GM21528 (cell line): ENCODE measurements around the gene MYRF.

Experiments
- ATAC-seq: cut with Tn5 transposase; IDR thresholded peaks from one replicate; pipeline ENCODE4 v1.9.1; 2021; ENCODE audit warnings: mild to moderate bottlenecking, moderate library complexity; ENCODE audit not compliant: unreplicated experiment, low FRiP score

The MYRF gene

DNA sequence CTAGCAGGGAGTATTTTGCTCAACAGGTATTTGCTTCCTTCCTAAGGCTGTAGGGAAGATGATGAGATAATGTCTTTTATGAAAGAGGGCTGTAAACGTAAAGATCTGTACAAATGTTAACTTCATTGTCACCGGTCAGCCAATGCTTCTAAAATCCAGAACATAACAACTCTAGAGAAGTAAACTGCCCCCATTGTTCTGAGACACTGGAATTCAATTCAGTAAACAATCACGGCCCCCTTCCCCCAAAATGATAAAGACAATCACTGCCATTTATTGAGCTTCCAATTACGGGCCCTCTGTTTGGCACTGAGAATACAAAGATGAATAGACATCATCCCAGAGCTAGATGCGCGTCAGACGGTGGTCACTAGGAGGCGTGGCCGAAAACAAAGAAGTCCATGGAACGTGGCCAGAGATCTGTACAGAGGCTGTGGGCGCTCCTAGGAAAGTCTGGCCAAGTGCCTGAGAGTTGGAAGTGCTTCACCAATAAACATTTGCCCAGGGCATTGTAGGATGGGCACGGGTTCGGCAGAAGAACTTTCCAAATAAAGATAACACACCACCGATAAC lies 39.4 kb downstream of the MYRF start:
- ATAC-seq: peak; percentile 29

- ATAC-seq: peak; percentile 80
These were observed 40.1 kb downstream of the MYRF start, which contains the start of the genes FEN1 and TMEM258 for GRCh38 chr11:61792310-61793082. Gene FEN1, plus strand, starts transcription at chr11:61792911. Its CDS starts 2,451 bp downstream, at chr11:61795362. Gene TMEM258, minus strand, starts transcription at chr11:61792599. Its CDS starts 41 bp downstream, at chr11:61792558.

DNA sequence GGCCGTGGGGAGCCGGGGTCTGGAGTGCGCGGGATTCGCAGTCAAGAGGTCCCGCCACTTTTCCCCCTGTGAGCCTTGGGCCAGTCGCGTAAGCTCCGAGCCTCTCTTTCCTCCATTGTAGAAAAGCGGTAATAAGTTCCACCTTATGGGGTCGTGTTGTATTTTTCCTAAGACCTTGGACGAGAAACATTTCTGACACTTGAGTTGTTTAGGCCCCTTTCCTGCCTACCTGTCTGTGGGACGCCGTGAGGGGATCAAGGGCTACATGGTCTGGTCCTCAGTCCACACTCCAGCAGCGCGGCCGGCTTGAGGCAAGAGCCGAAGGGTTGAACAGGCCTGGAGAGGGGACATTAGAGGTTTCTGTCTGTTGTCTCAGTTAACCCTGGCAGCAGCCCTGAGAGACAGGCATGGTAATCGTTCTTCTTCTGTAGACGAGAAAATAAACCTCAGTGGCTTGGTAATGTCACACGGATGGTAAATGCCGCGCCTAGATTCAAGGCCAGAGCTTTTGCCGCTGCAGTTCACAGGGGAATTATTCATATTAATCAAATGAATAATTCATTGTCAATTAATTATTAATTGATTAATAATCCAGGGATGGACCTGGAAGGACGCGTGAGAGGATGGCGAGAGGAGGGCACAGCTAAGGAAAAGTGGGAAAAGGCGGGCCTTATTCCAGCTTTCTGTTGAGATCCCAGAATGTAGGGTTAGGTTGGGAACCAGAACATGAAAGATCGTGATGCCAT lies 40.8 kb downstream of the MYRF start:
- peak; percentile 32 for ATAC-seq

- no peak for ATAC-seq
These were observed 41.4 kb downstream of the MYRF start for GRCh38 chr11:61793829-61794204.

DNA sequence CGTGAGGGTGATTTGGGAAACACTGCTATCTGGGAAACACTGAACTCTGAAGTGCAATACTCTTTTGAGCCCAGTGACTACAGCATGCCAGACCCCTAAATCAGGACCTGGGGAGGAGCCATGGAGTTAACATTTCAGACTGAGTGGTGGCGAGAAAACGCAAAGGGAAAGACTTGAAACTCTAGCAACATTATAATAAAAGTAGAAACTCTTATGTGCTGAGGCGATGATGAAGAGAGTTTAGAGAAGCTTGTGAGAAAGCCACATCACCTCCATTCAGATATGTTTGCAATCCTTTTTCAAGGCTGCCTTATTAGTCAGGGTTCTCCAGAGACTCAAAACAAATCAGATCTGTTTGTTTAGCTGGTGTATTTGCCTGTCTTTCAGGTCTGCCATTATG lies 42.1 kb downstream of the MYRF start:
- ATAC-seq: no peak

DNA sequence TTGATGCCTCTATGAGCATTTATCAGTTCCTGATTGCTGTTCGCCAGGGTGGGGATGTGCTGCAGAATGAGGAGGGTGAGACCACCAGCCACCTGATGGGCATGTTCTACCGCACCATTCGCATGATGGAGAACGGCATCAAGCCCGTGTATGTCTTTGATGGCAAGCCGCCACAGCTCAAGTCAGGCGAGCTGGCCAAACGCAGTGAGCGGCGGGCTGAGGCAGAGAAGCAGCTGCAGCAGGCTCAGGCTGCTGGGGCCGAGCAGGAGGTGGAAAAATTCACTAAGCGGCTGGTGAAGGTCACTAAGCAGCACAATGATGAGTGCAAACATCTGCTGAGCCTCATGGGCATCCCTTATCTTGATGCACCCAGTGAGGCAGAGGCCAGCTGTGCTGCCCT lies 43.0 kb downstream of the MYRF start:
- no peak for ATAC-seq

DNA sequence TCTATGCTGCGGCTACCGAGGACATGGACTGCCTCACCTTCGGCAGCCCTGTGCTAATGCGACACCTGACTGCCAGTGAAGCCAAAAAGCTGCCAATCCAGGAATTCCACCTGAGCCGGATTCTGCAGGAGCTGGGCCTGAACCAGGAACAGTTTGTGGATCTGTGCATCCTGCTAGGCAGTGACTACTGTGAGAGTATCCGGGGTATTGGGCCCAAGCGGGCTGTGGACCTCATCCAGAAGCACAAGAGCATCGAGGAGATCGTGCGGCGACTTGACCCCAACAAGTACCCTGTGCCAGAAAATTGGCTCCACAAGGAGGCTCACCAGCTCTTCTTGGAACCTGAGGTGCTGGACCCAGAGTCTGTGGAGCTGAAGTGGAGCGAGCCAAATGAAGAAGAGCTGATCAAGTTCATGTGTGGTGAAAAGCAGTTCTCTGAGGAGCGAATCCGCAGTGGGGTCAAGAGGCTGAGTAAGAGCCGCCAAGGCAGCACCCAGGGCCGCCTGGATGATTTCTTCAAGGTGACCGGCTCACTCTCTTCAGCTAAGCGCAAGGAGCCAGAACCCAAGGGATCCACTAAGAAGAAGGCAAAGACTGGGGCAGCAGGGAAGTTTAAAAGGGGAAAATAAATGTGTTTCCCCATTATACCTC lies 43.6 kb downstream of the MYRF start:
- ATAC-seq: no peak

DNA sequence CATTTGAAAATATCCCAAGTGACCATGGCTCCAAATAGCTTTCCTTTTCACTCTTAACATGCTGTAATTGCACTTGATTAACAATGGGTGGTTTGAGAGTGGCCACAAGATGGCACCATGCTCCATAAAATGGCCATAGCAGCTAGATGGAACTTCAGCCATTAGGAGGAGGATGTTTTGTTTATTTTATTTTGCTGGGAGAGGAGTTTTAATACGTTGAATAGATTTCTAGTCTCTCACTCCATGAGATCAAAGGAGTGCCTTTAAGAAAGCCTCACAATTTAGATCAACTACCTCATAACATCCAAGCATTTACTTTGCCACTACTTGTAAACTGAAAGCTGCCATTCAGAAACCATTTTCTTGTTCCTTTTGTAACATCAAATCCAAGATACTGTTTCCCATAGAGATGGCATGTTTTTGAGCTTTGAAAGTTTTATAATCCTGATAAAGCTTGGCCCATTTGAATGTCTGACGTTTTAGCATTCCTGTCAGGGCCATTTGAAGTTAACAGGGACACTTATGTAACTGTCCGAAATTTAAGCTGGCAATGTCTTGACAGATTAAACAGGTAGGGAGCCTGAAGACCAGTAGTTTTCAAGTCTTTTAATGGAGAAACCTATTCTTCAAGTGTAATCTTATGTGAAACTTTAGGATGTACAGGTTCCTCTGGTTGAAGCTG lies 45.0 kb downstream of the MYRF start:
- ATAC-seq: no peak

DNA sequence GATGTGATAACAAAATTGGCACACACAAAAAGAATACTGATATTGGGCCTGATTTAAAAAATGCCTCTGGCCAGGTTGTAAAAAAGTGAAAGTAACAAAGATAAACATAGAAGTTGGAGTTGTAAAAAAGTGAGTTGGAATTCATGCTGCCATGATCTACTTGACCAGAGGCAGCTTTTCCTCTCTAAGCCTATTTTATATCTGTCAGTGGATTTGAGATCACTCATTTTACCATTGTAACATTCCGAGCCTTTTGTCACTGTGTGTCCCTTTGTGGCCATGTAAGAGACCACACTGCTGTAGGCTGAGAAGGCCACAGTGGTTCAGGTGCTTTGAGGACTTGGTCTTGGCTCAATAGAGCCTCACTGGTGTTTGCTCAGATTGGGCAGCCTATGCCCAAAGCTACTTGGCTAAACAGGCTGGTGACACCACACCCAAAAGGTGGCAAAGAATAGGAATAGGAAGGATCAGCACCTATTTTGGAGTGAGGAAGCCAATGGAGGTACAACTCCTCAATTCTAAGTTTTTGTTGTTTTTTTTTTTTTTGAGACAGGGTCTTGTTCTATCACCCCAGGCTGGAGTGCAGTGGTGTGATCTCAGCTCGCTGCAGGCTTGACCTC lies 47.3 kb downstream of the MYRF start:
- ATAC-seq: no peak

DNA sequence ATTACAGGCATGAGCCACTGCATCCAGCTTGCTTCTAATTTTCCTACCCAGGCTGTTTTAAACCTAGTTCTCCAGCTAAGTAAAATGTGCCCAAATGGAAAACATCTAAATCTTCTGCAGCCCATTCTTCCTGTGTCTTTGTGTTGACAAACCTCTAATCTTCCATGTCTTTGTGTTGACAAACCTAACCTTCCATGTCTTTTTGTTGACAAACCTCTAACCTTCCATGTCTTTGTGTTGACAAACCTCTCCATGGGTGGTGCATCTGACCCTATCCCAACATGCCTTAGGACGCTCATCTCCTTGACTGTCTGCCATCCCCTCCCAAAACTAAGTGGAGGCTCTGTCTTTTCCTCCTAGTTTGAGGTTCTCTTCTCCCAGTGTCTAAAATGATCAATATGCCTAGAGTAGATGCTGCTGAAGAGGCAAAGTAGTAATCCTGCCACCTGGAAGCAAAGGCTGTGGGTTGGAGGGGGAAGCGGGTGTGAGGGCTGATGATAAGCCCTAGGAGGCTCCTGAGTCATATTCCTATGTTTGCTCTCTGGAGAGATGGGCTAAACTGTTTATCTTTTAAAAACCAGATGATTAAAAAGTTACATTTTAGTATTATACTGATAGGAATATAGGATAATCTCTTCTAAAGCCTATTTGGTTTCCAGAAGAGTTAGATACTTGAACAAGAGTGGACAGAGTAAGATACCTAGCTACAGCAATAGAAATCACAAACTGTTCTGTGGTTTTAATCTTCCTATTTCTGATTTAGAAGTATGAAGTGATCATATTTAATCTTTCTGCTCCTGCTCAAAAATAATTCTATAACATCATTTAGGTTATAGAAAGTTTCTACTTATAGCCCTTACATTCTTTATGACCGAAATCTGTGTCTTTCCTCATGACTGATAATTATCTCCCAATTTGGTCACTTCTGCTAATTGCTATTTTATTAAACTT lies 48.2 kb downstream of the MYRF start:
- ATAC-seq: no peak

DNA sequence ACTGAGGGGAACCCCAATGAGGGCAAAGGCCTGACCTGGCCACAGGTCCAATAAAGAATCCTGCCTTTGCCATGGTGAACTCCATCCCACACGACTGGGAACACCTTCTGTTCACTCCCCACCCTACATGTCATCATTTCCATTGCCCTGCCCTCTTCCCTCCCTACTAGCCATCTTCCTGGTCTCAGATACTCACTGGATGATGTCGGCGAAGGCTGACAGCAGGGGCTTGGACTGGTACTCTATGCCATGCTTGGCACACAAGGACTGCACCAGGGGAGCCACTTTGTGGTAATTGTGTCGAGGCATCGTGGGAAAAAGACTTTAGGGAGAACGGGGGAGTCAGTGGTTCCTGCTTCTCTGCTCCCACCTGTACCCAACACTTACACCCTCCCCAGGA lies 50.2 kb downstream of the MYRF start:
- no peak for ATAC-seq

GRCh38 chr11:61803889-61804647 lies 51.6 kb downstream of the MYRF start:
- ATAC-seq: no peak

- no peak for ATAC-seq
These were observed 52.7 kb downstream of the MYRF start for GRCh38 chr11:61805146-61805545.

GRCh38 chr11:61806785-61807184 lies 54.3 kb downstream of the MYRF start:
- ATAC-seq: no peak

DNA sequence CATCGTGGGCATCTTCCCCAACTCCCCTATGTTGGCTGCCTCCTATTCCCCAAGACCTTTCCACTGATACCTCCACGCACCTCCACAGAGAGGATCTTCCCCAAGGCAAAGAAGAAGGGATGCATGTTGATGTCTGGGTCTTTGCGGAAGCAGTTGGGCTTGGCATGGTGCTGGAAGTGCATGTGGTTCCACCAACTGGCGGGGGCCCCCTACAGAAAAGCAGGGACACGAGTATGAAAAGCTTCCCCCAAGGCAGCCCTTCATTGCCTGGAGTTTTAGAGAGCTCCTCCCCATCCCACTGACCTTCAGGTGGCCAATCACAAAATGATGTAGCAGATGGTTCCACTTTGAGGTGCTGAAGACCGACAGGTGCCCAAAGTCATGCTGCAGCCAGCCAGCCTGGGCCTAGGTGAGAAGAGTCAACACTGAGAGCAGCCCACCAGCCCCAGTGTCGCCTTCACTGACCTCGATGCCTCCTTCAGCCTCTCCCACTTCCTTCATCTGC lies 58.3 kb downstream of the MYRF start:
- no peak for ATAC-seq

DNA sequence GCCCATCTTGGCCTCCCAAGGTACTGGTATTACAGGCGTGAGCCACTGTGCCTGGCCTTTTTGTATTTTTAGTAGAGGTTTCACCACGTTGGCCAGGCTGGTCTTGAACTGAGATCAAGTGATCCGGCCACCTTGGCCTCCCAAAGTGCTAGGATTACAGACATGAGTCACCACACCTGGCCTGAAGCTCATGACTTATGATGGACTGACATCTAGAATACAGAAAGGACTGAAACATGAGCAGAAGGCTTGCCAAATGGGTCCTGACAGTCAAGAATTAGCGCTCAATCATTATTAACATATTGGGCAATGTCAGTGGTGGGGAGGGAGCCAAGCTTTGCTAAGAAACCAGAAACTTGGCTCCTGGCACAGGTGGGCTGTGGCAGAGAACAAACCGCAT lies 59.4 kb downstream of the MYRF start:
- ATAC-seq: no peak

- ATAC-seq: no peak
These were observed 60.4 kb downstream of the MYRF start for GRCh38 chr11:61812736-61813411.
